Sigmoid colon (tissue), 7 donors: ENCODE results near the gene RIMS4. TPM values are rescaled to one million over a fixed set of nuclear protein-coding genes. Genes with fewer than 3 reads are reported as not detected.

Experiments used
- DNase-seq: peaks from one replicate; pipeline ENCODE4 v3.0.0-alpha.2; 2019
- H3K27ac ChIP-seq, 4 donors: fragments of 200-600 bp; sonication (generic); one replicate each; pipeline ENCODE4 v1.5.1; 2016 to 2019; ENCODE audit warnings: mild to moderate bottlenecking in 1 of 4
- H3K27me3 ChIP-seq, 3 donors: fragments of 200-600 bp; sonication (generic); one replicate each; pipeline ENCODE4 v1.5.1; 2019; ENCODE audit warnings: mild to moderate bottlenecking in 1 of 3
- H3K36me3 ChIP-seq, 4 donors: fragments of 200-600 bp; sonication (generic); one replicate each; pipeline ENCODE4 v1.5.1; 2016 to 2019
- H3K4me1 ChIP-seq, 4 donors: fragments of 200-600 bp; sonication (generic); one replicate each; pipeline ENCODE4 v1.5.1; 2017 to 2019
- H3K4me3 ChIP-seq, 4 donors: fragments of 200-600 bp; sonication (generic); one replicate each; pipeline ENCODE4 v1.5.1; 2017 to 2019; ENCODE audit warnings: mild to moderate bottlenecking in 2 of 4, moderate library complexity in 1 of 4
- H3K9me3 ChIP-seq, 4 donors: fragments of 200-600 bp in 3 of 4; sonication (generic) in 3 of 4; one replicate each; pipeline versions ENCODE4 v1.5.1 to v1.6.1; 2013 to 2019
- EP300 ChIP-seq, 4 donors: sonication (generic); formaldehyde crosslinking; IDR thresholded peaks; one replicate each; pipeline ENCODE4 v1.6.1; 2017; ENCODE audit warnings: antibody characterized with exemption in 4 of 4
- POLR2A ChIP-seq, 2 donors: fragments of 450-650 bp; IDR thresholded peaks; one replicate each; pipeline ENCODE4 v1.6.1; 2016; ENCODE audit warnings: antibody characterized with exemption in 2 of 2, mild to moderate bottlenecking in 2 of 2, moderate library complexity in 2 of 2
- POLR2AphosphoS5 ChIP-seq, 4 donors: sonication (generic); formaldehyde crosslinking; IDR thresholded peaks; one replicate each; pipeline ENCODE4 v1.6.1; 2017; ENCODE audit warnings: antibody characterized with exemption in 4 of 4
- WGBS, 2 donors: extraction: QIAGEN DNeasy Blood & Tissue Kit; methylation state at CpG; one replicate each; pipeline ENCODE4 v1.1.7; 2013; 5-methylcytosine and 5-hydroxymethylcytosine counted together
- intact Hi-C: fragments of 100-400 bp; cut with DNase I; formaldehyde crosslinking; loops from one replicate; pipeline ENCODE4 v1.15.1; 2023
- polyA plus RNA-seq, 3 donors: library from polyadenylated mRNA; stranded (reverse); fragments of 200-250 nt; gene quantifications; one replicate each; pipeline ENCODE4 v1.2.3, GENCODE V29; 2013
- total RNA-seq, 4 donors: library from RNA; depleted of rRNA; stranded (reverse); fragments of >200 nt; gene quantifications; one replicate each; pipeline ENCODE4 v1.1.0, GENCODE V29; 2016
- TF ChIP-seq, protein P1 (sequence below), 4 experiments: fragments of 450-650 bp in 3 of 4; fragments of 200-600 bp in 1 of 4; IDR thresholded peaks; one replicate each; pipeline ENCODE4 v1.5.1; 2016 to 2019; ENCODE audit warnings: antibody characterized with exemption in 4 of 4, mild to moderate bottlenecking in 3 of 4, moderate library complexity in 2 of 4
- donor health status: healthy with polysubstance abuse.
- donor health status: Bipolar disorder and iron deficiency.
- donor health status: healthy.

Gene RIMS4
- total and polyA plus RNA-seq, 7 donors, result 0.14 to 2.1 (median 0.55) TPM

DNA sequence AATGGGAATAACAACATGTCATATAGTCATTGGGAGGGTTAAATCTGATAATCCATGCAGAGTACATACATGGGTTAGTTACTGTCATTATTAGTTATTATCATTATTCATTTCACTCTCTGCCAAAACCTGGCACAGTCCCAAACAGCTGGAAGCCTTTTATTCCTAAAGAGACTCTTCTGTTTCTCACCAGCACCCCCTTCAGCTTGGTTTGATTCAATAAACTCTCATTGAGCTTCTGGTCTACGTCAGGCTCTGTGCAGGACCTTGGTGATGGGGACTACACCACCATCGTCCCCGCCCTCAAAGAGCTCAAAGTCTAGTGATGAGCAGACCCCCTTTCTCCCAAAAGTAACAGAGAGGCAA lies 62.4 kb downstream of the RIMS4 start:
- H3K36me3 ChIP-seq, result no peaks in the 10 kb centered on the region
- H3K4me1 ChIP-seq, result peaks cover 0 to 13% (median 11%) of the 10 kb centered on the region in 4 donors
- H3K4me3 ChIP-seq, result no peak overlapping the region
- 78 to 83% methylated on average over 3 of the region's 3 CpGs for WGBS, 2 donors
- intact Hi-C loops, result loop anchor here (2.0 kb wide), 1 partner anchor 119 kb away; no protein-coding TSS in a partner anchor
- no peaks in the 10 kb centered on the region for H3K9me3 ChIP-seq
- H3K27ac ChIP-seq, result no peak overlapping the region
- no peak for TF ChIP-seq POLR2AphosphoS5 (IDR thresholded peaks at IDR 0.05)
- no peak for TF ChIP-seq POLR2A (IDR thresholded peaks at IDR 0.05)
- no peak for TF ChIP-seq EP300 (IDR thresholded peaks at IDR 0.05)
- DNase-seq, result no peak
- peaks cover 16 to 81% (median 41%) of the 10 kb centered on the region in 3 donors for H3K27me3 ChIP-seq

DNA sequence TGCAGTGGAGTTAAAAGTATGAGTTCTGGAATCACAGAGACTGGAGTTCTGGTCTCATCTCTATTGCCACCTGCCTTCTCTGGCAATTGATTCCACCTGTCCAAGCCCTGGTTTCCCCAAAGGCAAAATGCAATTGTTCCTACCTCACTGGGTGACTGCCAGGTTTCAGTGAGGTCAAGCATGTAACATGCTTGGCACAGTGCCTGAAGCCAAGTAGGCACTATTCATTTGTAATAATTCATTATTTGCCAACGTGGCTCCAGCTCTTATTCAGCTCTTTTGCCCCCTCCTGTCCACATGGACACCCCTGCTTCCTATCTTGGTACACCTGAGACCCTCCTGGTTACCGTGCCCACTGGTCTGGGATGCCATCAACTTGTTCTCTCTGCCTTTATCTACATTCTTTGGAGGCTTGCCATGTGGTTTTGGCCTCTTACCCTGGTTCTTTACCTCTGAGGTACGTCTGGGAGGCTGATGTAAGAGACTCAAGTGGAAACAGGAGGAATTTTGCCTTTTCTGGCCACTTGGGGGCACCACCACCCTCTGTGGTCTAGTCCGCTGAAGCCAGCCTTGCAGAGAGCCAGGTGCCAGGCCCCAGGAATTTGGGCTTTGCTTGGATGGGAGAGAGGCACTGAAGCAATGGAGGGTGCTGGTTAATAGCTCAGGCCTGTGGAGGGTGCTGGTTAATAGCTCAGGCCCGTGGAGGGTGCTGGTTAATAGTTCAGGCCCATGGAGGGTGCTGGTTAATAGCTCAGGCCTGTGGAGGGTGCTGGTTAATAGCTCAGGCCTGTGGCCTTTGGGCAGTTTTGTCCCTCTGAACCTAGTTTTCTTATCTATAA lies 63.0 kb downstream of the RIMS4 start:
- intact Hi-C loops, result loop anchor here (2.0 kb wide), 1 partner anchor 119 kb away; no protein-coding TSS in a partner anchor
- Histone ChIP-seq H3K4me3 (no peak overlapping the region), H3K27ac (peak overlapping the region in 1 of 4 donors; percentile 38), H3K27me3 (peaks cover 16 to 75% (median 41%) of the 10 kb centered on the region in 3 donors), H3K36me3 (no peaks in the 10 kb centered on the region), H3K9me3 (no peaks in the 10 kb centered on the region), H3K4me1 (peaks cover 0 to 13% (median 11%) of the 10 kb centered on the region in 4 donors)
- peak; percentile 81 for DNase-seq
- 7 to 16% methylated on average over 5 of the region's 5 CpGs for WGBS, 2 donors
- TF ChIP-seq, protein P1, sequence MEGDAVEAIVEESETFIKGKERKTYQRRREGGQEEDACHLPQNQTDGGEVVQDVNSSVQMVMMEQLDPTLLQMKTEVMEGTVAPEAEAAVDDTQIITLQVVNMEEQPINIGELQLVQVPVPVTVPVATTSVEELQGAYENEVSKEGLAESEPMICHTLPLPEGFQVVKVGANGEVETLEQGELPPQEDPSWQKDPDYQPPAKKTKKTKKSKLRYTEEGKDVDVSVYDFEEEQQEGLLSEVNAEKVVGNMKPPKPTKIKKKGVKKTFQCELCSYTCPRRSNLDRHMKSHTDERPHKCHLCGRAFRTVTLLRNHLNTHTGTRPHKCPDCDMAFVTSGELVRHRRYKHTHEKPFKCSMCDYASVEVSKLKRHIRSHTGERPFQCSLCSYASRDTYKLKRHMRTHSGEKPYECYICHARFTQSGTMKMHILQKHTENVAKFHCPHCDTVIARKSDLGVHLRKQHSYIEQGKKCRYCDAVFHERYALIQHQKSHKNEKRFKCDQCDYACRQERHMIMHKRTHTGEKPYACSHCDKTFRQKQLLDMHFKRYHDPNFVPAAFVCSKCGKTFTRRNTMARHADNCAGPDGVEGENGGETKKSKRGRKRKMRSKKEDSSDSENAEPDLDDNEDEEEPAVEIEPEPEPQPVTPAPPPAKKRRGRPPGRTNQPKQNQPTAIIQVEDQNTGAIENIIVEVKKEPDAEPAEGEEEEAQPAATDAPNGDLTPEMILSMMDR (IDR thresholded peaks at IDR 0.05), result peak; percentile 18 to 62 (median 38)
- TF ChIP-seq POLR2AphosphoS5 (IDR thresholded peaks at IDR 0.05), result no peak

DNA sequence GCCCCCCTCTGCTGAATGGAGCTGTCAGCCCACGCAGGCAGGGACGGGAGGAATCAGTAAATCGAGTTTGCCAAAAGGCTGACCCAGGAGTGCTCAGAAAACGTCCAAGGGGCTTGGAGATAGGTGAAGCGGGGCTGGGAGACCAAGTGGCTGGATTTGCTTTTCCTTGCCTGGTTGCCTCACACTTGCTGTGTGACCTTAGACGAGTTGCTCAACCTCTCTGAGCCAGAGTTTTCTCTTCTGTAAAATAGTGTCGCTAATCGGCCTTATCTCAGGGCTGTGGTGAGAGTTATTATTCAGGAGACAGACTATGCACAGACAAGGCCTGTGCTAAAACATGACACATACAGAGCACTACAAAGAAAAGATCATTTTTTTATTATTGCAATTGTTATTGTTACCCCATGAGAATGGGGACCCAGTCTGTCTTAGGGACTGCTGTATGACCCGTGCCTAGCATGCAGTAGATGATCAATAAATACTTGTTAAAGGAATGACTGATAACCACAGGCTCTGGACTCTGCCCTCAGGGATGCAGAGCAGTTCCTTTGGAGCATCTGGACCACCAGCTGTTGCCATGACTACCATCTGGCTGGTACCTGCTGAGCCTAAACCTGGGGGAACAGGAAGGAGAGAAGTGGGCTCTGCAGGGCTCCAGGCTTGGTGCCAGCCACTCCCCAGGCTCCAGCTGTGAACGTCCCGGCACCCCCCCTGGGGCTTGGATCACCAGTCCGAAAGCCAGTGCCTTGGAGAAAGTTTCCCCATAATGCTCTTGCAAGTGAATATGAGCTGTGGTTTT lies 63.8 kb downstream of the RIMS4 start:
- H3K27ac ChIP-seq, result peak overlapping the region in 2 of 4 donors; percentile 1 to 72
- no peaks in the 10 kb centered on the region for H3K36me3 ChIP-seq
- TF ChIP-seq, protein P1 (IDR thresholded peaks at IDR 0.05), result no peak
- no peak for TF ChIP-seq POLR2AphosphoS5 (IDR thresholded peaks at IDR 0.05)
- no peak for TF ChIP-seq EP300 (IDR thresholded peaks at IDR 0.05)
- TF ChIP-seq POLR2A (IDR thresholded peaks at IDR 0.05), result no peak
- intact Hi-C loops, result no loop called here
- 17 to 34% methylated on average over 12 of the region's 12 CpGs for WGBS, 2 donors
- no peaks in the 10 kb centered on the region for H3K9me3 ChIP-seq
- DNase-seq, result no peak
- H3K4me1 ChIP-seq, result peaks cover 0 to 13% (median 11%) of the 10 kb centered on the region in 4 donors
- peak overlapping the region; percentile 28 to 57 (median 50) for H3K4me3 ChIP-seq
- H3K27me3 ChIP-seq, result peaks cover 16 to 67% (median 38%) of the 10 kb centered on the region in 3 donors

DNA sequence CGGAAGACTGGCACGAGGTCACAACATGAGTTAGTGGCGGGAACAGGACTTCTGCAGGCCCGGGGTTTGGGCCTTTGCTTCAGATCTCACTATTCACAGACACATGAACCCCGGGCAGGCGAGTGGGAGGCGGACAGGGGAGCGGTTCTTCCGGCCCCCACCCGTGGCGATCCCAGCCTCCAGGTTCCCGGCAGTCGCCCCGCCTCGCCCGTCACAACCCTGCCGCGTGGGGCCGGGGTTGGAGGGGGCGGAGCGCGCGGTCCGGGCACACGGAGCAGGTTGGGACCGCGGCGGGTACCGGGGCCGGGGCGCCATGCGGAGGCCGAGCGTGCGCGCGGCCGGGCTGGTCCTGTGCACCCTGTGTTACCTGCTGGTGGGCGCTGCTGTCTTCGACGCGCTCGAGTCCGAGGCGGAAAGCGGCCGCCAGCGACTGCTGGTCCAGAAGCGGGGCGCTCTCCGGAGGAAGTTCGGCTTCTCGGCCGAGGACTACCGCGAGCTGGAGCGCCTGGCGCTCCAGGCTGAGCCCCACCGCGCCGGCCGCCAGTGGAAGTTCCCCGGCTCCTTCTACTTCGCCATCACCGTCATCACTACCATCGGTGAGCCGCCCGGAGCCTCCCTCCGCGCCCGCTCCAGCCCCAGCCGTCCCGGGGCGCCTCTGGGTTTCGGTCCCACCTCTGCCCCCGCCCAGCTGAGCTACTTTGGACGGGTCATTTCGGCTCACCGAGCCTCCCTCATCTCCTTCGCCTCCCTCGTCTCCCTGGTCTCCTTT lies 64.6 kb downstream of the RIMS4 start, which contains the start of gene KCNK15:
Gene KCNK15 (plus strand): TSS at position 268 of the 769 bp plus-strand sequence. CDS start 46 bp downstream, at position 314.
- peak; percentile 77 for DNase-seq
- 1% methylated on average over 81 of the region's 81 CpGs for WGBS, 2 donors
- no peaks in the 10 kb centered on the region for H3K36me3 ChIP-seq
- peaks cover 16 to 59% (median 31%) of the 10 kb centered on the region in 3 donors for H3K27me3 ChIP-seq
- H3K4me3 ChIP-seq, result peak within 1 kb of the TSS; percentile 28 to 57 (median 50)
- H3K9me3 ChIP-seq, result no peaks in the 10 kb centered on the region
- peak within 1 kb of the TSS; percentile 1 to 72 (median 24) for H3K27ac ChIP-seq
- intact Hi-C loops, result no loop called here
- peaks cover 0 to 13% (median 11%) of the 10 kb centered on the region in 4 donors for H3K4me1 ChIP-seq
- TF ChIP-seq POLR2AphosphoS5 (IDR thresholded peaks at IDR 0.05) (peak in 1 of 4 donors; percentile 6), POLR2A (IDR thresholded peaks at IDR 0.05) (no peak)

DNA sequence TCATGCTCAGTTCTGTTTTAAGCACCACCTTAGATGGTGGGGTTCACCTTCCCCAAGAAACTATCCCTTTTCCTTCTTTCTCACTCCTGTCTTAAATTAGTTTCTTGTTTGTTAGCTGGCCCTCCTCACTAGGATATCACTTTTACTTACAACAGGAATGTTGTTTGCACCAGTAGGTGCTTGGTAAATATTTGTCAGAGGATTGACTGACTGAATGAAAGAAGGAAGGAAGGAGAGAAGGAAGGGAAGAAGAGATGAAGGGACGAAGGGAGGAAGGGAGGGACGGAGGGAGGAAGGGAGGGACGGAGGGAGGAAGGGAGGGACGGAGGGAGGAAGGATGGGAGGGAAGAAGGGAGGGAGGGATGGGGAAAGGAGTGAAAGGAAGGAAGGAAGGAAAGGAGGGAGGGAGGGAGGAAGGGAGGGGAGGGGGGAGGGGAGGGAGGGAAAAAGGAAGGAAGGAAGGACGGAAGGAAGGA lies 65.2 kb downstream of the RIMS4 start:
- TF ChIP-seq, protein P1 (IDR thresholded peaks at IDR 0.05), result no peak
- TF ChIP-seq EP300 (IDR thresholded peaks at IDR 0.05), result no peak
- TF ChIP-seq POLR2A (IDR thresholded peaks at IDR 0.05), result no peak
- TF ChIP-seq POLR2AphosphoS5 (IDR thresholded peaks at IDR 0.05), result no peak
- Histone ChIP-seq H3K27me3 (peaks cover 11 to 53% (median 24%) of the 10 kb centered on the region in 3 donors), H3K4me1 (peaks cover 0 to 13% (median 11%) of the 10 kb centered on the region in 4 donors), H3K4me3 (peak overlapping the region; percentile 28 to 57 (median 50)), H3K9me3 (no peaks in the 10 kb centered on the region), H3K27ac (peak overlapping the region in 3 of 4 donors; percentile 1 to 72 (median 30)), H3K36me3 (no peaks in the 10 kb centered on the region)
- intact Hi-C loops, result no loop called here
- 27 to 48% methylated on average over 5 of the region's 5 CpGs for WGBS, 2 donors
- no peak for DNase-seq
